ENCODE measurements around the gene FAM24A.

DNA sequence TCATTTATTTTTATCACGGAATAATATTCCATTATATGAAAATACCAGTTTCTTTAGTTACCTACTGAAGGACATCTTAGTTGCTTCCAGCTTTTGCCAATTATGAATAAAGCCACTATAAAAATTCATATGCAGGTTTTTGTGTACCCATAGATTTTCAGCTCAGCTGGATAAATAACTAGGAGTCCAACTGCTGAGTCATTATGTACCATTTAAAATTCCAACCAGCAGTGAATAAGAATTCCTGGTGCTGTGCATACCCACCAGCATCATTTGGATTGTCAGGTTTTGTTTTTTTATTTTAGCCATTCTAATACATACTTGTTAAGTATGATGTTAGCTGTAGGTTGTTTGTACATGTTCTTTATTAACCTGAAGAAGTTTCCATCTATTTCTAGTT, 45.5 kb upstream of the FAM24A start:
- TF ChIP-seq, protein P1, sequence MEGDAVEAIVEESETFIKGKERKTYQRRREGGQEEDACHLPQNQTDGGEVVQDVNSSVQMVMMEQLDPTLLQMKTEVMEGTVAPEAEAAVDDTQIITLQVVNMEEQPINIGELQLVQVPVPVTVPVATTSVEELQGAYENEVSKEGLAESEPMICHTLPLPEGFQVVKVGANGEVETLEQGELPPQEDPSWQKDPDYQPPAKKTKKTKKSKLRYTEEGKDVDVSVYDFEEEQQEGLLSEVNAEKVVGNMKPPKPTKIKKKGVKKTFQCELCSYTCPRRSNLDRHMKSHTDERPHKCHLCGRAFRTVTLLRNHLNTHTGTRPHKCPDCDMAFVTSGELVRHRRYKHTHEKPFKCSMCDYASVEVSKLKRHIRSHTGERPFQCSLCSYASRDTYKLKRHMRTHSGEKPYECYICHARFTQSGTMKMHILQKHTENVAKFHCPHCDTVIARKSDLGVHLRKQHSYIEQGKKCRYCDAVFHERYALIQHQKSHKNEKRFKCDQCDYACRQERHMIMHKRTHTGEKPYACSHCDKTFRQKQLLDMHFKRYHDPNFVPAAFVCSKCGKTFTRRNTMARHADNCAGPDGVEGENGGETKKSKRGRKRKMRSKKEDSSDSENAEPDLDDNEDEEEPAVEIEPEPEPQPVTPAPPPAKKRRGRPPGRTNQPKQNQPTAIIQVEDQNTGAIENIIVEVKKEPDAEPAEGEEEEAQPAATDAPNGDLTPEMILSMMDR (IDR thresholded peaks at IDR 0.05): no peak
- TF ChIP-seq POLR2A (IDR thresholded peaks at IDR 0.05): no peak
